GM12878 (cell line): ENCODE results near the gene IRAK2. TPM values are rescaled to one million over a fixed set of nuclear protein-coding genes. Genes with fewer than 3 reads are reported as not detected.

ENCODE experiments used
- ATAC-seq: fragments of 200-7000 bp; cut with Tn5 transposase; 3 replicates; pipeline ENCODE4 v1.9.1; 2020; ENCODE audit warnings: mild to moderate bottlenecking, moderate library complexity
- BruUV-seq: library from RNA; stranded (reverse); fragments of 400-500 nt; replicated peaks from 2 replicates; lab custom pipeline; 2021; lab: Mats Ljungman, UMichigan
- CTCF ChIA-PET: fragments of 300-600 bp; sonication (Branson Sonifier 250); formaldehyde crosslinking; extraction: SDS; loops from one replicate; lab custom pipeline; 2021; ENCODE audit warnings: inconsistent platforms; lab: Yijun Ruan, JAX
- POLR2A ChIA-PET: fragments of 350-600 bp; formaldehyde crosslinking; extraction: SDS; loops from one replicate; lab custom pipeline; 2021; ENCODE audit warnings: inconsistent platforms; lab: Charles Lee
- RAD21 ChIA-PET: fragments of 300-600 bp; sonication (Branson Sonifier 250); formaldehyde crosslinking; loops from one replicate; lab custom pipeline; 2023; ENCODE audit warnings: antibody characterized with exemption; ENCODE audit not compliant: unreplicated experiment; lab: Charles Lee
- SMC1A ChIA-PET: fragments of 300-600 bp; sonication (Branson Sonifier 250); formaldehyde crosslinking; loops from one replicate; lab custom pipeline; 2023; ENCODE audit not compliant: unreplicated experiment, uncharacterized antibody; lab: Charles Lee
- DNase-seq: peaks from one replicate; pipeline ENCODE4 v3.0.0-alpha.2; 2011; ENCODE audit warnings: low read depth, low spot score
- FAIRE-seq: peaks from 3 replicates; lab custom pipeline; 2011; peaks lifted over from hg19 to GRCh38; lab: Jason Lieb, UNC
- H2AFZ ChIP-seq: 2 replicates; pipeline ENCODE4 v1.6.0; 2011; ENCODE audit warnings: low read depth, low read length, control low read depth; ENCODE audit not compliant: control insufficient read depth
- H3K27ac ChIP-seq: 2 replicates; pipeline ENCODE4 v1.5.1; 2011; ENCODE audit warnings: control low read depth; ENCODE audit not compliant: control insufficient read depth, insufficient read depth
- H3K27me3 ChIP-seq, 2 experiments: replicated peaks in 1 of 2; 2 replicates each; pipeline versions ENCODE4 v1.6.0 to v1.6.1; 2011; ENCODE audit warnings: low read length in 1 of 2; ENCODE audit not compliant: control insufficient read depth in 2 of 2, insufficient read depth in 2 of 2
- H3K36me3 ChIP-seq, 2 experiments: 2 replicates each; pipeline ENCODE4 v1.5.1; 2011; ENCODE audit warnings: low read length in 1 of 2; ENCODE audit not compliant: control insufficient read depth in 2 of 2, insufficient read depth in 2 of 2
- H3K4me1 ChIP-seq: 2 replicates; pipeline ENCODE4 v1.6.1; 2011; ENCODE audit warnings: mild to moderate bottlenecking, low read length, moderate library complexity, mixed read lengths; ENCODE audit not compliant: control insufficient read depth, insufficient read depth
- H3K4me2 ChIP-seq: 2 replicates; pipeline ENCODE4 v1.6.0; 2011; ENCODE audit warnings: control low read depth; ENCODE audit not compliant: control insufficient read depth, insufficient read depth
- H3K4me3 ChIP-seq: fragments of 200-600 bp; sonication (generic); 2 replicates; pipeline ENCODE4 v1.5.1; 2016
- H3K79me2 ChIP-seq: 2 replicates; pipeline ENCODE4 v1.6.0; 2011; ENCODE audit warnings: low read length; ENCODE audit not compliant: control insufficient read depth, insufficient read depth
- H3K9ac ChIP-seq: 2 replicates; pipeline ENCODE4 v1.8.0; 2011; ENCODE audit warnings: low read length, control low read depth, mixed read lengths; ENCODE audit not compliant: control insufficient read depth, insufficient read depth
- H3K9me3 ChIP-seq: replicated peaks from 3 replicates; pipeline ENCODE4 v1.5.1; 2011; ENCODE audit warnings: mild to moderate bottlenecking, low read length; ENCODE audit not compliant: control insufficient read depth, insufficient read depth
- H4K20me1 ChIP-seq: 2 replicates; pipeline ENCODE4 v1.6.0; 2011; ENCODE audit not compliant: control insufficient read depth, insufficient read depth
- CBFB ChIP-seq: IDR thresholded peaks from 2 replicates; pipeline ENCODE4 v1.6.1; 2016; ENCODE audit warnings: antibody characterized with exemption, low read depth
- HDAC2 ChIP-seq: fragments of 200-600 bp; sonication (generic); IDR thresholded peaks from 2 replicates; pipeline ENCODE4 v1.6.1; 2017
- JUNB ChIP-seq: IDR thresholded peaks from 2 replicates; pipeline ENCODE4 v1.6.1; 2016; ENCODE audit warnings: antibody characterized with exemption, mild to moderate bottlenecking
- MXI1 ChIP-seq: fragments of 150-350 bp; IDR thresholded peaks from 2 replicates; pipeline ENCODE4 v1.6.1; 2011; ENCODE audit warnings: low read depth, mild to moderate bottlenecking, inconsistent platforms, low read length, improper control_type of control experiment
- NR2F1 ChIP-seq: fragments of 450-650 bp; conservative IDR thresholded peaks from 2 replicates; pipeline ENCODE4 v1.6.1; 2017; ENCODE audit warnings: mild to moderate bottlenecking
- PAX8 ChIP-seq: fragments of 450-650 bp; IDR thresholded peaks from 2 replicates; pipeline ENCODE4 v1.6.1; 2017; ENCODE audit warnings: mild to moderate bottlenecking, moderate library complexity
- PRDM15 ChIP-seq: fragments of 450-650 bp; formaldehyde crosslinking; IDR thresholded peaks from 2 replicates; pipeline ENCODE4 v1.4.0; 2020; ENCODE audit warnings: mild to moderate bottlenecking, moderate library complexity
- SKIL ChIP-seq: fragments of 450-650 bp; IDR thresholded peaks from 2 replicates; pipeline ENCODE4 v1.6.1; 2017; ENCODE audit warnings: mild to moderate bottlenecking, low read depth, inconsistent platforms; ENCODE audit not compliant: poor library complexity, severe bottlenecking
- TARDBP ChIP-seq: IDR thresholded peaks from 2 replicates; pipeline ENCODE4 v1.6.1; 2016; ENCODE audit warnings: borderline replicate concordance
- WGBS: methylation state at CpG from one replicate; pipeline ENCODE4 v1.1.6; 2016; ENCODE audit warnings: low lambda C conversion rate; ENCODE audit not compliant: insufficient replicate concordance, insufficient coverage; ENCODE audit errors: missing lambda C conversion rate; 5-methylcytosine and 5-hydroxymethylcytosine counted together
- in situ Hi-C: fragments of 300-500 bp; cut with MboI; formaldehyde crosslinking; loops from 9 replicates; pipeline ENCODE4 v1.14.3; 2018; ENCODE audit warnings: mixed read lengths
- intact Hi-C: fragments of 100-400 bp; cut with micrococcal nuclease; formaldehyde crosslinking; loops from one replicate; pipeline ENCODE4 v1.14.2; 2022; ENCODE audit not compliant: unreplicated experiment
- polyA plus RNA-seq, 11 experiments: library from polyadenylated mRNA; depleted of rRNA in 4 of 11; unstranded in 6 of 11; stranded (reverse) in 5 of 11; fragments of >200 nt; fragmentation: Nextera tagmentation in 4 of 11; fragmentation: Illumina TruSeq in 1 of 11; extraction: Ambion mirVana in 4 of 11; extraction: Trizol in 1 of 11; gene quantifications; 1 replicate in 1 of 11; 2 replicates in 10 of 11; pipeline versions ENCODE4 v1.2.1 to v1.2.3, GENCODE V29; 2011 to 2016; ENCODE audit warnings: inconsistent platforms in 2 of 11, missing spikeins in 2 of 11, low read depth in 1 of 11
- total RNA-seq, 4 experiments: library from RNA; depleted of rRNA in 3 of 4; stranded (reverse); fragments of >200 nt in 3 of 4; fragmentation: Illumina TruSeq in 1 of 4; extraction: Trizol in 1 of 4; gene quantifications; 2 replicates each; pipeline versions ENCODE4 v1.2.1 to v1.2.3, GENCODE V29; 2013 to 2021

The IRAK2 gene
- total and polyA plus RNA-seq, 10 of the 15 experiments (the other 5 are each of a cell fraction or from before 2014, with no cell fraction given): 0.48 to 5.7 (median 4.5) TPM

- CTCF ChIA-PET: interaction anchor here (1.4 to 5.0 kb wide), 2 partner anchors 28 to 34 kb away, joined by 3 to 31 read pairs; no protein-coding TSS in a partner anchor
- in situ Hi-C loops: no loop called here
- WGBS: 65% methylated on average over 12 of the region's 12 CpGs
- Histone ChIP-seq H3K4me1 (peaks cover 77% of the 10 kb centered on the region), H3K4me3 (no peak overlapping the region), H3K36me3 (no peaks in the 10 kb centered on the region), H4K20me1 (no peaks in the 10 kb centered on the region), H3K27me3 (no peaks in the 10 kb centered on the region), H2AFZ (no peak overlapping the region), H3K9me3 (no peaks in the 10 kb centered on the region), H3K79me2 (peaks cover 4% of the 10 kb centered on the region), H3K9ac (peak overlapping the region; percentile 75; the same call in 1 of the 2 replicates), H3K27ac (peak overlapping the region; percentile 98), H3K4me2 (no peak overlapping the region)
- ATAC-seq (no peak), DNase-seq (no peak), FAIRE-seq (no peak)
- SMC1A ChIA-PET: interaction anchor here (1.8 to 12.4 kb wide), 5 partner anchors 9 to 30 kb away, joined by 7 to 165 read pairs (median 33); partner anchors contain the start of gene IRAK2
- TF ChIP-seq JUNB: no peak
- no peak for TF ChIP-seq NR2F1
- TF ChIP-seq TARDBP: no peak
- no peak for TF ChIP-seq SKIL
- TF ChIP-seq CBFB: no peak
- TF ChIP-seq PAX8: no peak
- no peak for TF ChIP-seq MXI1
- no peak for TF ChIP-seq HDAC2
- TF ChIP-seq PRDM15: no peak
- intact Hi-C loops: no loop called here
- RAD21 ChIA-PET: interaction anchor here (0.9 to 5.7 kb wide), 4 partner anchors 8 to 55 kb away, joined by 3 to 99 read pairs (median 11); no protein-coding TSS in a partner anchor
- POLR2A ChIA-PET: interaction anchor here (0.6 to 5.5 kb wide), 4 partner anchors 8 to 52 kb away, joined by 3 to 64 read pairs (median 7); partner anchors contain the start of gene TATDN2
- BruUV-seq: no TSS peak
These were observed 30.8 kb downstream of the IRAK2 start for GRCh38 chr3:10195366-10196089.
